ENCODE data around the gene MSANTD1.

- TF ChIP-seq CTCF (IDR thresholded peaks at IDR 0.05) (no peak), POLR2A (IDR thresholded peaks at IDR 0.05) (no peak)
Observed at GRCh38 chr4:3225936-3226335, 23.0 kb upstream of the MSANTD1 start.
